GM10266 (cell line): Measurements from ENCODE around the gene FJX1.
"Not testable (repeated sequence)": the region's sequence is repeated elsewhere in the genome, so short reads cannot be mapped to it uniquely, and the experiment has no call there.

ENCODE experiments used
- DNase-seq: peaks from one replicate; pipeline ENCODE4 v3.0.0; 2012; ENCODE audit errors: extremely low spot score
- TF ChIP-seq, protein P1 (sequence below): IDR thresholded peaks from 2 replicates; pipeline ENCODE4 v1.5.1; 2012; ENCODE audit warnings: mild to moderate bottlenecking, low read depth; ENCODE audit not compliant: control insufficient read depth, insufficient read depth; ENCODE audit errors: missing control alignments

The FJX1 gene

DNA sequence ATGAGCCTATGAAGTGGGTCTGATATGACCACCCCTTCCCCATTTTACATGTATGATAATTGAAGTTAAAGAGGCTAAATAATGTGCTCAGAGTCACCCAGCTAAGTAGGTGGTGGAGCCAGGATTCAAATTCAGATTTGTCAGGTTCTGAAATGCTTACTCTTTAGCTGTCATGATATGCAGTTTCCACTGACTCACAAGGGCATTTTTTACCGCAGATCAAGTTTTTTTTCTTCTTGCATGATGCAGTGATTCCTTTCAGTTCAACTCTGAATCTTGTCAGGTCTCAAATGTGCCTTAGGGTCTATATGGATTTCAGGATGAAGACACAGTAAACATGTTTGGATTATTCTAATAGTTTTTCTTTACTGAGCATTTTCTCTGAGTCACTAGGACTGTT lies 31.7 kb downstream of the FJX1 start:
- no peak for DNase-seq
- TF ChIP-seq, protein P1, sequence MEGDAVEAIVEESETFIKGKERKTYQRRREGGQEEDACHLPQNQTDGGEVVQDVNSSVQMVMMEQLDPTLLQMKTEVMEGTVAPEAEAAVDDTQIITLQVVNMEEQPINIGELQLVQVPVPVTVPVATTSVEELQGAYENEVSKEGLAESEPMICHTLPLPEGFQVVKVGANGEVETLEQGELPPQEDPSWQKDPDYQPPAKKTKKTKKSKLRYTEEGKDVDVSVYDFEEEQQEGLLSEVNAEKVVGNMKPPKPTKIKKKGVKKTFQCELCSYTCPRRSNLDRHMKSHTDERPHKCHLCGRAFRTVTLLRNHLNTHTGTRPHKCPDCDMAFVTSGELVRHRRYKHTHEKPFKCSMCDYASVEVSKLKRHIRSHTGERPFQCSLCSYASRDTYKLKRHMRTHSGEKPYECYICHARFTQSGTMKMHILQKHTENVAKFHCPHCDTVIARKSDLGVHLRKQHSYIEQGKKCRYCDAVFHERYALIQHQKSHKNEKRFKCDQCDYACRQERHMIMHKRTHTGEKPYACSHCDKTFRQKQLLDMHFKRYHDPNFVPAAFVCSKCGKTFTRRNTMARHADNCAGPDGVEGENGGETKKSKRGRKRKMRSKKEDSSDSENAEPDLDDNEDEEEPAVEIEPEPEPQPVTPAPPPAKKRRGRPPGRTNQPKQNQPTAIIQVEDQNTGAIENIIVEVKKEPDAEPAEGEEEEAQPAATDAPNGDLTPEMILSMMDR, result no peak

DNA sequence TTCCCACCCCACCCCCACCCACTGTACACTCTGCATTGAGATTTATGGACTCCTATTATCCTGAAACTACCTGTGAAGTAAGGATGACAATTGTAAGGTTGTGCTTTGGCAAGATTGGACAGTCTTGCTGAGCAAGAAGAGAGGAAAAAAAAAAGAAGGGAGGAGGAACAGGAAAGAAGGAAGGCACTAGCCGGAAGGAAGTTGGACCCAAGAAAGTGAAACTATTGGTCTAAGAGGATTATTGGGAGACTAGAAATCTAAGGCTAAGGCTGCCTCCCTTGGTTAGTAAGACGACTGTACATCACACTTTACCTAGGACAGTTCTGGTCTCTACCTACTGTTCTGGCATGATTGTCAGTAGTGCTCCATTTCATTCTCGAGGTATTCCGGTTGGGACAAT lies 32.2 kb downstream of the FJX1 start:
- TF ChIP-seq, protein P1, result no peak
- DNase-seq, result no peak

DNA sequence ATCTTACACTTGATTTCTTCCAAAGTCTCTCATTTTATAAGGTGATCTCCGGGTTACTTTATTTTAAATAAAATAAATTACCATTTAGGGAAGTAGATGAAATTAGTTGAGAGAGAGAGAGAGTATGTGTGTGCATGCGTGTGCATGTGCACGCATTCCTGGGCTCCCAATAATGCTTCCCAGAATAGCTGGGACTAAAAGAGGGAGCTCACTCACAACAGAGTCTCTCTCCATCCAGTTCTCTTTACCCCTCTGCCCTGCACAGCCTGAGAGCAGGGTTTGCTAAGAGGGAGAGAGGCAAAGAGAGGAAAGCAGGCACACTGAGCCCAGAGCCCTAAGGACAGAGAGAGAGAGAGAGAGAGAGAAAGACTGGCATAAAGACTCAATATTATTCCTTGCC lies 33.0 kb downstream of the FJX1 start:
- TF ChIP-seq, protein P1, result no peak
- no peak for DNase-seq

DNA sequence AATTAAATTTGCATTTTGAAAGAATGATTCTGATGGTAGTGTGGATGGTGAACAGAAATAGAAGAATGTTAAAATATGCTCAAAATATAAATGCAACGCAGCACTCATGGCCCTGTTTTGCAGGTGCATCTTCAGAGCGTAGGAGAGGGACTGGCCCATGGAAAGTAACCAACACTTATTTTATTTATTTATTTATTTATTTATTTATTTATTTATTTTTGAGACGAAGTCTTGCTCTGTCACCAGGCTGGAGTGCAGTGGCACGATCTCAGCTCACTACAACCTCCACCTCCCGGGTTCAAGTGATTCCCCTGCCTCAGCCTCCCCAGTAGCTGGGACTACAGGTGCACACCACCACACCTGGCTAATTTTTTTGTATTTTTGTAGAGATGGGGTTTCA lies 34.5 kb downstream of the FJX1 start:
- DNase-seq, result not testable (repeated sequence)

DNA sequence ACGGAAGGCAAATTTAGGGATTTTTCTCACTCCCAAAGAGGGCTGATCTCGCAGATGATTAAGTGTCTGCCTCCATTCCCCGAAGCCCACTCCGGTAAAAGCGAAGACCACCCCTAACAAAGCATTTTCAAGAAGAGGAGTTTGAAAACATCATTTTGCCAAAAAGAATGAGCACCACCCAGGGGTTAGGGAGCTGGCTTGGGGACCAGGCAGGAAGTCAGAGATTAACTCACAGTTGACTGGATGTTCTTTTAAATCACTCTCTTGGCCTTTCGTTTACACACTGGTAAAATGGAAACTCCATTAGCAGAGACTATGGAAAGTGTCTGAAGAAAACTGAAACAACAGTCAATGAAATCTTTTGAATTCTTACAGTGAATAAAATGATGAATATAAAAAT lies 36.5 kb downstream of the FJX1 start:
- no peak for DNase-seq
- TF ChIP-seq, protein P1, result no peak

DNA sequence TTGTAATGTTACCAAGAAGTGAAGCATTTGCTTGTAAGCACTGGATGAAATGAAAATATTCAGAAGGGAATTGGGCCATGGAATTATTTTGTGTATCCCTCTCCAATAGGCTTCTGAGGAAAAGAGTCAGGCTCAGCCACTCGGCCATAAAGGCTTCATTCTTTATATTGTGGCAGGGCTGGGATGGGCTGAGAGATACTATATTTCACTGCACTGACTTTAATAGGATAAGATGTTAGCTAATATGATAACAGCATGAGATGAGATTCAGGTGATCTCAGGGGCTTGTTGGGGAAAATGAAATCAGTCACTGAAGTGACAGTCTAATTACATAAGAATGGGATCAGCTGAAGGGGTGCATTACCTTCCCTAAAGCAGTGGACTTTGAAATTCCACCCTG lies 37.0 kb downstream of the FJX1 start:
- TF ChIP-seq, protein P1, result no peak
- no peak for DNase-seq

DNA sequence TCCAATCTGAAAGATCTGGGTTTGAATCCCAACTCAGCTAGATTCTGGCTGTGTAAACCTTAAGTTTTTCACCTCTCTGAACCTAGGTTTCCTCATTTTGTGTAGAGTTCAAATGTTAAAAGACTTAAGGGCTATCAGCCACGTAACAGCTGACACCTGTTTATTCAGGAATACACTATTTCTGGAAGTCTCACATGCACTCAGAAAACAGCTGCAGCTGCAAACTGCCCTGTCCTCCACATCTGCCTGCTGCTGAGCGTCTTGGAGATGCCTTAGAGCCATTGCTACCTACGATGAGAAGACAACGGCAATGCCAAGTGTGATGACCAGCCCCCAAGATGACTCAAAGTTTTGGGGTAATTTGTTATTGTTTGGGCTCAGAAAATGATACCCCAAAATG lies 37.6 kb downstream of the FJX1 start:
- no peak for DNase-seq
- TF ChIP-seq, protein P1, result no peak
